ENCODE results near the gene ADAMTS14.

The ADAMTS14 gene

GRCh38 chr10:70807556-70807955 lies 135.2 kb downstream of the ADAMTS14 start:
- H3K9me3 ChIP-seq (ENCODE audit: control insufficient read depth in 1 of 2, low read length in 2 of 2): no peaks in the 10 kb centered on the region
- H3K4me1 ChIP-seq (ENCODE audit: control insufficient read depth in 1 of 2, insufficient read depth in 2 of 2, low read length in 2 of 2): no peaks in the 10 kb centered on the region
- no peak overlapping the region for H3K27ac ChIP-seq (ENCODE audit: low read length)
- H3K36me3 ChIP-seq (ENCODE audit: control insufficient read depth in 1 of 2, insufficient read depth in 2 of 2, low read length in 2 of 2): no peaks in the 10 kb centered on the region
- no peaks in the 10 kb centered on the region for H3K27me3 ChIP-seq (ENCODE audit: low read depth, low read length)
- H3K4me3 ChIP-seq (ENCODE audit: low read depth in 1 of 2, low read length in 2 of 2): no peak overlapping the region

- H3K27ac ChIP-seq (ENCODE audit: low read length): no peak overlapping the region
- H3K27me3 ChIP-seq (ENCODE audit: low read depth, low read length): no peaks in the 10 kb centered on the region
- no peak overlapping the region for H3K4me3 ChIP-seq (ENCODE audit: low read depth in 1 of 2, low read length in 2 of 2)
- H3K4me1 ChIP-seq (ENCODE audit: control insufficient read depth in 1 of 2, insufficient read depth in 2 of 2, low read length in 2 of 2): no peaks in the 10 kb centered on the region
- no peaks in the 10 kb centered on the region for H3K9me3 ChIP-seq (ENCODE audit: control insufficient read depth in 1 of 2, low read length in 2 of 2)
- no peaks in the 10 kb centered on the region for H3K36me3 ChIP-seq (ENCODE audit: control insufficient read depth in 1 of 2, insufficient read depth in 2 of 2, low read length in 2 of 2)
These were observed 136.8 kb downstream of the ADAMTS14 start for GRCh38 chr10:70809011-70809611.

DNA sequence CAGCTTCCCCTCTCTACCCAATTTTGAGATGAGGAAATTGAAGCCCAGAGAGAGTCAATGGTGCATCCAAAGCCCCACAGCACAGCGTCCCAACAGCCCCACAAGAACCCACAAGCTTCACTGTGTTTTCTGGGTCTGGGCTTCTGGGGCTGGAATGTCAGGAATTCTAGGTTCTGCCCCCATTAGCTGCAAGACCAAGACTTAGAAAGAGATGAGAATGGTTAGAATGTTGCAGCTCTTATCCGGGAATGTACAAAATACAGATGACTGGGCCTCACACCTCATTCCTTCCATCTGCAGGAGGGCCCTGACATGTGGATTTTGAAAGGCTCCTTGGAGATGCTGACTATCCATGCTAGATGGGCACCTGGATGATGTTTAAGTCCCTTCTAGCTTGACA lies 137.4 kb downstream of the ADAMTS14 start:
- H3K4me1 ChIP-seq (ENCODE audit: control insufficient read depth in 1 of 2, insufficient read depth in 2 of 2, low read length in 2 of 2): no peaks in the 10 kb centered on the region
- no peaks in the 10 kb centered on the region for H3K27me3 ChIP-seq (ENCODE audit: low read depth, low read length)
- H3K36me3 ChIP-seq (ENCODE audit: control insufficient read depth in 1 of 2, insufficient read depth in 2 of 2, low read length in 2 of 2): no peaks in the 10 kb centered on the region
- no peak overlapping the region for H3K4me3 ChIP-seq (ENCODE audit: low read depth in 1 of 2, low read length in 2 of 2)
- H3K27ac ChIP-seq (ENCODE audit: low read length): no peak overlapping the region
- H3K9me3 ChIP-seq (ENCODE audit: control insufficient read depth in 1 of 2, low read length in 2 of 2): no peaks in the 10 kb centered on the region

DNA sequence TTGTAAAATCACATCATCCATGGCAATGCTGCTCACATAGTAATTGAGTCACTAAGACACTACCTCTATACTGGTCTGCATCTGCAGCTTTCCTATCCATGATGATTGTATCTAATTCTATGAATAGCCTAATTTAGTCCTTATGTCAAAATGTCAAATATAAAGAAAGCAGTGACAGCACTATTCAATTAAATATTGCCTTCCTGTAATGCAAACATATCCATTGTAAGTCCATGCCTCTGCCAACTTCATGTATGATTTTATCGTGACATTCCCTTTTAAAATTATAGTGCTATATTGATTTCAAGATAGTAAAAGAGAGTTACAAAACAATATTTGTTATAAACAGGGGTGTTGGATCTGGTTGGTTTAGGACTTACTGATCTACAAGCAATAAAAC lies 138.7 kb downstream of the ADAMTS14 start:
- Histone ChIP-seq H3K36me3 (ENCODE audit: control insufficient read depth in 1 of 2, insufficient read depth in 2 of 2, low read length in 2 of 2) (no peaks in the 10 kb centered on the region), H3K27ac (ENCODE audit: low read length) (no peak overlapping the region), H3K4me1 (ENCODE audit: control insufficient read depth in 1 of 2, insufficient read depth in 2 of 2, low read length in 2 of 2) (no peaks in the 10 kb centered on the region), H3K27me3 (ENCODE audit: low read depth, low read length) (no peaks in the 10 kb centered on the region), H3K9me3 (ENCODE audit: control insufficient read depth in 1 of 2, low read length in 2 of 2) (no peaks in the 10 kb centered on the region), H3K4me3 (ENCODE audit: low read depth in 1 of 2, low read length in 2 of 2) (no peak overlapping the region)

GRCh38 chr10:70811881-70812280 lies 139.6 kb downstream of the ADAMTS14 start:
- H3K36me3 ChIP-seq (ENCODE audit: control insufficient read depth in 1 of 2, insufficient read depth in 2 of 2, low read length in 2 of 2): no peaks in the 10 kb centered on the region
- H3K4me1 ChIP-seq (ENCODE audit: control insufficient read depth in 1 of 2, insufficient read depth in 2 of 2, low read length in 2 of 2): peaks cover 0 to 2% of the 10 kb centered on the region in 2 donors
- no peaks in the 10 kb centered on the region for H3K27me3 ChIP-seq (ENCODE audit: low read depth, low read length)
- no peak overlapping the region for H3K4me3 ChIP-seq (ENCODE audit: low read depth in 1 of 2, low read length in 2 of 2)
- H3K27ac ChIP-seq (ENCODE audit: low read length): no peak overlapping the region
- H3K9me3 ChIP-seq (ENCODE audit: control insufficient read depth in 1 of 2, low read length in 2 of 2): no peaks in the 10 kb centered on the region
